Activated CD4-positive, alpha-beta T cell treated with anti-CD3 and anti-CD28 coated beads, Interleukin-2, amount 50 U/mL, for 1 hour (primary cell): ENCODE results near the gene TANGO2.

Experiments used
- DNase-seq: peaks from one replicate; pipeline ENCODE4 v3.0.0-alpha.2; 2020

TANGO2 gene

DNA sequence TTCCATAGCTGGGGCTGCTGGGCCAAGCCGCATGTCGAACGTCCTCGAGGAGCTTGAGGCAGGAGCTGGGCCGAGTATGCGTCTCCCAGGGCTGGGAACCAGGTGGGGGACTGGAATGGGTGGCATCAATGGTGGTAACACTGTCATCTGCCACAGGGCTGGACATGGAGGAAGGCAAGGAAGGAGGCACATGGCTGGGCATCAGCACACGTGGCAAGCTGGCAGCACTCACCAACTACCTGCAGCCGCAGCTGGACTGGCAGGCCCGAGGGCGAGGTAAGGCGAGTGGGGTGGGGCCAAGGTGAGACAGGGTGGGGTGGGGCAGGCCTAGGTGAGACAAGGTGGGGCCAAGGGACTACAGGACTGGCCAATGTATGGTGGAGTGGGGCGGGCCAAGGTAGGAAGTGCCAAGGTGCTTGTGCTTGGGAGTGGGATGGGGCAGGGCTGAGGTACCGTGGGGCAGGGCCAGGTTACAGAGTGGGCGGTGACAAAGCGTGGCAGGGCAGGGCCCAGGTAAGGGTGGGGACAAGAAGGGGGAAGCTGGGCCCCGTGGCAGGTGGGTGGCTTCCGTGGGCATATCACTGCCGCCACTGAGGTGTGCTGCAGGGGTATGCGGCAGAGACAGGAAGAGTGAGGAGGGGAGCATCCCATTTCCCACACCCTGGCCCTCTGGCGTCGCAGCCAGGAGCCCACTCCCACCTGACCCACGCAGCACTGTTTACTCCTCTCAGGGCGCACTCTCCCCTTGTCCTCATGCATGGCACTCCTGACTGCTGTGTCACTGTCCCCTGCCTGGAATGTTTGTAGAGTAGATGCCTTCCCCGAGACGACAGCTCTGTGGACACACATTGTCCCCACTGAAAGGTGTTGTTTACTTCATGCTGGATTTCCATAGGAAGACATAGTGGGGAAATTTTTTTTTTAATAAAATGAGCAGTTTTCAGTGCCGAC lies 31.7 kb downstream of the TANGO2 start:
- no peak for DNase-seq

DNA sequence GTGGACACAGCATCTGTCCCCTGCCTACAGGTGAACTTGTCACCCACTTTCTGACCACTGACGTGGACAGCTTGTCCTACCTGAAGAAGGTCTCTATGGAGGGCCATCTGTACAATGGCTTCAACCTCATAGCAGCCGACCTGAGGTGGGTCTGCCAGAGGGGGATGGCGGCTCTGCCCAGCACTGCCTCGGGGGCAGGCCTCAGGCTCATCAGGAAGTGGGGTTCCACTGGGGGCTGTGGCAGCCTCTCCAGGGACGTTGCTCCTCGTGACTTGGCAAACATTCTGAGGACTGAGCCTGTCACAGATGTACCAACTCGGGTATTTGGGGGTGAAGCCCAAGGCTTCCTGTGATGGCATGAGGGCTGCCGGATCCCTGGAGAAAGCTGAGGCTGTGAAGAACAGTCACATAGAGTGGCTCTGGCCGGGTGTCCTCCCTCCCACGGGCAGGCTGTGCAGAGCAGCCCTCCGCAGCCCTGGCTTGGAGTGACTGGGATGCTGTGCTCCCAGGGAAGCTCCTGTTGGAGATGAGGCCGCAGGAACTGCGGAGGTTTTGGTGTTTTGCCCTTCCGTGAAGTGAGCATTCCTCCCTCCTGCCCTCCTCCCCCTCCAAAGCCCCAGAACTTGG lies 32.6 kb downstream of the TANGO2 start:
- no peak for DNase-seq

DNA sequence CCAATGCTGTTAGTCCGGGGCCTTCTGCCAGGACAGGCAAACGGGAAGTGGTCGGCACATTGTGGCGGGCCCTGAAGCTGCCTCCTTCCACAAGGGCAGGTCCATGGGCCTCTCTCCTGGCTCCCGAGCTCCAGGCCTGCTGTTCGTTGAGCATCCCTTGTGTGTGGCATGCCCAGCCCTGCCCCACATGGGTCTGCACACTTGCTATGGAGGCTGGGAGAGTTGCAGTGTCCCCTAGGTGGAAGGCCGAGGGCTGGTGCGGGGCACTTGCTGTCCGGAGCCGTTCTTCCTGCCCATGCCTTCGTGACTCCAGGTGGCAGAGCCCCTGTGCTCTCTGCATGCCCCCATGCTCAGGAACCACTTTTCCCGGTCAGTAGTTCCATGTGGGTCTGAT lies 33.1 kb downstream of the TANGO2 start:
- no peak for DNase-seq

DNA sequence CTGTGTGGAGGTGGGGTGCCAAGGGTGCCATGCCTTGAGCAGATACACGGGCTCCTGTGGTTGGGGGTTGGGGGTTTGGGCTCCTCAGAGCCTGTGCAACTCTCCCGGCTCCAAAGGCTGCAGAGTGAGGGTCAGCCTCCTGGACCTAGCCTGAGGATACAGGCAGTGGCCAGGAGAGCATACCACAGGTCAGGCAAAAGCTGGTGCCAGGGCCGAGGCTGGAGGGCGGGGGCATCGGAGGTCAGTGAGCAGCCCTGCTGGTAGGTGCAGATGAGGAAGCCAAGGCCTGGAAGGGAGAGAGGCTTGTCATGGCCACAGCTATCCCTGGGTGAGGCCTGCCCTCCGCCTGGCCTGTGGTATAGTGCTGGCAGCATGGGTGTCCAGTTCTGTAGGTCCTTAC lies 33.6 kb downstream of the TANGO2 start:
- DNase-seq: no peak

DNA sequence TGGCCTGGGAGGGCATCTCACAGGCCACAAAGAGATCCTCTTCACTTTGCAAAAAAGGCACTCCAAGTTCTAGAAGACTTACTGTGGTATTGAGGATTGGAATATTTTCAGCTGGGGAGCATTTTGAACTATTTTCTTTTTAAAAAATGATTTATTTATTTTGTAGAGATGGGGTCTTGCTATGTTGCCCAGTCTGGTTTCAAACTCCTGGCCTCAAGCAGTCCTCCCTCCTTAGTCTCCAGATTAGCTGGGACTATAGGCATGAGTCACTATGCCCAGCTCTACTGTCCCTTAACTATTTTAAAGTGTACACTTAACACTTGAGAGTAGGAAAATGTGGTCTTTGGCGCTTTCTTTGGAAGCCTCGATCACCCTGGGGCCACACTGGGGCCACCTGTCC lies 34.2 kb downstream of the TANGO2 start:
- DNase-seq: no peak

DNA sequence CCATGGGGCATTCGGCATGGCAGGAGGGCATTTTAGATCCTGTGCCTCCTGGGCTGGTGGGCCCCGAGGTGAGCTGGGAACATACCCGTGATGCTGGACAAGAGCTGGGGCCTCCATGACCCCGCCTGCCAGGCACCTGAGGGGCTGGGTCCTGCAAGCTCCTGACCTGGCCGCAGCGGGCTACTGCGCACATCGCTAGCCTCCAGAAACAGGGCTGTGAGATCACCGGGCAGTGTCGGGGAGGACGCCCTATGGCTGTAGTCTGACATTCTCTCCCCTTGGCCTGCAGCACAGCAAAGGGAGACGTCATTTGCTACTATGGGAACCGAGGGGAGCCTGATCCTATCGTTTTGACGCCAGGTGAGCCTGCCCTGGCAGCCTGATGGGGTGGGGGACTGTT lies 34.7 kb downstream of the TANGO2 start:
- DNase-seq: no peak

DNA sequence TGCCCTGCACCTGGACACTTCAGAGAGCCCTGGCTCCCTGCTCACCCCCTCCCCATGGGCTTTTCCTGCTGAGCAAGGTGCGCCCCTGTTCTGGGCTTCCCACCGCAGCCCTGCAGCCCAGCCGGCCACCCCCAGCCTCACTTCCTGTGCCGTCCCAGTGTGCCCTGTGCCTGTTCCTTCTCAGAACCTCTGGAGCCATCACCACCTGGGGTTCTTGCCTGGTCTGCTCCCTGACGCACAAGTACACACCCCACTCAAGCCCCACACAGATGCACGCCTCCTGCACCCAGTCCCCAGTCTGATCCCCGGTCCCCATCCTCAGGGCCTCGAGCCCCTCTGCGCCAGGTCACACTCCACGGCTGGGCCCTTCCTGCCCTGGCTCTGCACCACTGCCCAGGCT lies 35.3 kb downstream of the TANGO2 start:
- DNase-seq: no peak

DNA sequence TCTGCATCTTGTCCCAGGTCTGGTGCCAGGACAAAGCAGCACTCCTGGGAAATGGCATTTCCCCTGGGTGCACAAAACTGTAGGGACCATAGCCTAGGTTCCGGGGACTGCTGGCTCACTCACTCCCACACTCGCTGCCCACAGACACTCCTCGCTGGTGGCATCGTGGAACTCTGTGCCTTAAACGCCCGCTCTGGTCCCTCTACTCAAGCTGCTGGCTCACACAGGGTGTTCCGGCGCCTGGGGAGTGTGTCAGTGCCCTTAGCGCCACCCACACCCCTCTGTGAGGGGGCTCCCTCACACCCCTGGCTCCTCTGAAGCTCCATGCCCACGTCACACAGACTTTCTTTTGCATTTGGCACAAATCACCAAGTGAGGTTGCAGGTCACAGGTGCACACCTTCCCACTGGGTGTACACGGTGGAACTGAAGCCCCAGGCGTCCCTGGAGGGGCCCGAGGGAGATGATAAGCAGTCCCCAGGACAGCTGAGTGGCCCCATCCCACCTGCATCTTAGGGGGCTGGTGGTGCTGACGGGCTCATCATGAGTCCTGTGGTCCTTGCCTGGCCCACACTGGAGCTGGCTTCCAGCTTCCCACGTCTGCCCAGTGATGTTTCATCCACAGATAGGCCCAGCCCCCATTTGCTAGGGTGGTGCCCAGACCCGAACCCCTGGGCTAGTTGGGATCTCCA lies 35.9 kb downstream of the TANGO2 start:
- DNase-seq: no peak

DNA sequence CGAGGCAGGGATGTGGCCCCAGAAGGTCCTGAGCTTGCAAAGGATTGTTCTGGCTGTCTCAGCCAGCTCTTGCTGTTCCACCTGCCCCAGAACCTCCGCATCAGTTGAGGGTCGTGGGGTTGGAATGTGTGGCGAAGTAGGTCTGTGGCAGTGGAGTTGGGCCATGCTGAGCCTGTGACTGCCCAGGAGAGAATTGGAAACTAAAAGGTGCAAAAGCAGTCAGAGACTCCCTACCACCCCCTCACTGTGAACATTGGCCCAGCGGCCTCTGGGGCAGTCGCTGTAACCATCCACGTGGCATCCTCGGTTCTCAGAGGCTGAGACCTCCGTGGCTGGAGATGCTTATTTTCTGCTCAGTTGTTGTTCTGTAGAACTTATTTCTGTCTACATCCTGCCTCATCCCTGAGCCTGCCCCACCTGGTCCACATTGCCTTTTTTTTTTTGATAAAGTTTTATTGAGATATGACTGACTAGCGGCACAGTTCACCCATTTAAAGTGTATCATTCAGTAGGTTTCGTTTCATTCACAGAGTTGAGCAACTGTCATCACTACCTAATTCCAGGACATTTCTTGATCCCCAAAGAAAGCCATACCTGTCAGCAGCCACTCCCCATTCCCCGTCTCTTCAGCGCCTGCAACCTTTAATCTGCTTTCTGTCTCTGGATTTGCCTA lies 36.8 kb downstream of the TANGO2 start:
- DNase-seq: no peak

DNA sequence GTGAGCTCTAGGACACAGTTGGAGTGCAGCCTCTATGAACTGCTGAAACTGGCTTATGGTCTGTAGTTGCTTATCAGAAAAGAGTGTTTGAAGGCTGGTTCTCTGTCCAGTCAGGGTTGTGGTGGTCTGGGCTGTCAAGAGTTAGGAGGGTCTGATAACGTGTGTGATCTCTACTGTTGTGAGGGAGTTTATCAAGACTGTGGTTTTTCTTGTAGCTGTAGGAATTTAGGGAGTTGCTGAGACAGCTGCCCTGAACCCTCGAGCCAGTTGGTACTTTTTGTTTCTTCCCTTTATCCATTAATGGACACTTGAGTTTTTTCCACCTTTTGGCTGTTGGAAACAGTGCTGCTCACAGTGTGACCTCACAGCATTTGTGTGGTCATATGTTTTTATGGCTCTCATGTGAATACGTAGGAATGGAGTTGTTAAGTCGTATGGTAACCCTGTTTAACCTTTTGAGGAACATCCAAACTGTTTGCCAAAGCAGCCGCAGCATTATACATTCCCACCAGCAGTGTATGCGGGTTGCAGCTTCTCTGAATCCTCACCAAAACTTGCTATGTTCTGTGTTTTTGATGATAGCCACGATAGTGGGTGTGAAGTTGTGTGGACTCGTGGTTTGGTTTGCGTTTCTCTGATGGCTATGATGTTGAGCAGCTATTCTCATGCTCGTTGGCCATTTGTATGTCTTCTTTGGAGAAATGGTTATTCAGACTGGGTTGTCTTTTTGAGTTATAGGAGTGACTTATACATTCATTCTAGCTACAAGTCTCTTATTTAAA lies 38.3 kb downstream of the TANGO2 start:
- no peak for DNase-seq

DNA sequence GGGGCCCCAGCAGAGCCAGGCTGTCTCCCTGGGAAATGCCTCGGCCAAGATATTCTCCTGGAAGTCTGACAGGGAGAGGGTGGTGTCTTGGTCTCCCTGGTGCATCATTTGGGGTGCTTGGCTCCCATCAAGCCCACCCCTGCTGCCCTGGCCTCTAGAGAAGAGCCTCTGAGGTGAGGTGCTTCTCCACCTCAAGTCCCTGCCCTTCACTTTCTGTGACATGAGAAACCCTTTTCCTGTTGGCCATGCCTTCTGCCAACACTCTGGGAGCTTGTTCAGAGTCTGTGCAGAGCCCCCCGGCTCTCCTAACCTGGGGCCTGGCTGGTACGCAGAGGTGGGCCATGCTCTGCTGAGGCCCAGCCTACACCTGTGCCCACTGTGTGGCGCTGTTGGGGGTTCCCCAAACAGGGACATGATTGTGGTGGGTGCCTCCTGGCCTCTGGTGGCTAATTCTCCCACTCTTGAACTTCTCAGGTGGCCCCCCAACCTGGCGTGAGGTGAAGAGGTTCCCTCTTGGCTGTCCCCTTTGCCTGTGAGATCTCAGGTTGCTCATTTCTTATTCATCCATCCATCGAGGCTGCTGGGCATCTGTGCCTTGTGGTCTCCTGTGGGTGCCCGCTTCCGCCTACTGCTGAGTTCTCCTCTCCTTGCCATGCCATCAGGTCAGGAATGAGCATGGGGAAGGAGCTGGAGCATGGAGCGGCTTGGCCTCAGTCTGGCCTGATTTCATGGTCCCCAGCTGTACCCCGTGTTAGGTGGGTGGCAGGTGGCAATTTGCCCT lies 40.0 kb downstream of the TANGO2 start:
- DNase-seq: no peak

DNA sequence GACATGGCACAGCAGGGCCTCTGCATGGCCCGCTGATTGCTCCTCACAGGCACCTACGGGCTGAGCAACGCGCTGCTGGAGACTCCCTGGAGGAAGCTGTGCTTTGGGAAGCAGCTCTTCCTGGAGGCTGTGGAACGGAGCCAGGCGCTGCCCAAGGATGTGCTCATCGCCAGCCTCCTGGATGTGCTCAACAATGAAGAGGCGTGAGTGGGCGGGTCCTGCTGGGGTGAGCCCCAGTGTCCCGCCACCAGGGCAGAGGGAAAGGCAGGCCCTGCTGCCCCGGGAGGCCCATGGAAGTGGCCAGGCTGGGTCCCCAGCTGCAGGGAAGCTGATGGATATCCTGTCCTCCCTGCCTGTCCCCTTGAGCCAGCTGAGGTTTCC lies 40.6 kb downstream of the TANGO2 start:
- no peak for DNase-seq

DNA sequence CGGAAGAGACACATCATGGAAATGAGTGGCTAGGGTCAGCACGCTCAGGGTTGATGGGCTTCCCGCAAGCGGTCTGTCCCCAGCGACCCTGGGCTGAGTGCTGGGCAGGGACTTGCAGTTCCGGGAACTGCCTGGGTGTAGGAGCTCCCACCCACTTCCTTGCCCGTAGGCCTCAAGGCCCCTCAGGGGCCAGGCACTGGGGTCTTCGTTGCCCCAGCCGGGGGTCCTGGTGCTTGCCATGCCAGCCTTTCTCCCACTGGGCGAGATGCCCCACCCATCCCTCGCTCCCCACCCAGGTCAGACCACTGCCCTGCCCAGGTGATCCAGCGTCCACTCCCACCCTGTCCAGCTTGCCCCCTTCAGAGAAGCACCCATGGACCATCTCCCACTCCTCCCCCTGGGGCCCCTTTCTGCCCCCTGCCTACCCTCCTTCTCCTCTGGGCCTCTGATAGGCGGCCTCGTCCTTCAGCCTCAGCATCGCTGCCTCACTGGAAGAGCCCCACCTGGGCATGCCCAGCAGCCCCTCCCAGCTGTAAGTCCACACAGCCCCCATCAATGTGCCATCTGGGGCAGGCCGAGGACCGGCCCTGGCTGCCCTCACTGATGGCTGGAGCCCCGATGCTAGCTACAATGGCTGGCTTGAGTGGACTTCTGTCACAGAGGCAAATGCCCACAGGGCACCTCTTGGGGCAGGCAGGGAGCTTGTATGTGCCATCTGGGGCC lies 41.3 kb downstream of the TANGO2 start:
- no peak for DNase-seq

DNA sequence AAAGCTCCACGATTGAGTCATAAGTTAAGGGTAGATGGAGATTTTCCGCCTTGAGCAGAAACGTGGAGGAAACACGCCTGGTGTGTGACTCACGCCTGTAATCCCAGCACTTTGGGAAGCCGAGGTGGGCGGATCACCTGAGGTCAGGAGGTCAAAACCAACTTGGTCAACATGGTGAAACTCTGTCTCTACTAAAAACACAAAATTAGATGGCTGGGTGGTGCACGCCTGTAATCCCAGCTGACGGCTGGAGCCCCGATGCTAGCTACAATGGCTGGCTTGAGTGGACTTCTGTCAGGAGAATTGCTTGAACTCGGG lies 41.8 kb downstream of the TANGO2 start:
- DNase-seq: no peak

DNA sequence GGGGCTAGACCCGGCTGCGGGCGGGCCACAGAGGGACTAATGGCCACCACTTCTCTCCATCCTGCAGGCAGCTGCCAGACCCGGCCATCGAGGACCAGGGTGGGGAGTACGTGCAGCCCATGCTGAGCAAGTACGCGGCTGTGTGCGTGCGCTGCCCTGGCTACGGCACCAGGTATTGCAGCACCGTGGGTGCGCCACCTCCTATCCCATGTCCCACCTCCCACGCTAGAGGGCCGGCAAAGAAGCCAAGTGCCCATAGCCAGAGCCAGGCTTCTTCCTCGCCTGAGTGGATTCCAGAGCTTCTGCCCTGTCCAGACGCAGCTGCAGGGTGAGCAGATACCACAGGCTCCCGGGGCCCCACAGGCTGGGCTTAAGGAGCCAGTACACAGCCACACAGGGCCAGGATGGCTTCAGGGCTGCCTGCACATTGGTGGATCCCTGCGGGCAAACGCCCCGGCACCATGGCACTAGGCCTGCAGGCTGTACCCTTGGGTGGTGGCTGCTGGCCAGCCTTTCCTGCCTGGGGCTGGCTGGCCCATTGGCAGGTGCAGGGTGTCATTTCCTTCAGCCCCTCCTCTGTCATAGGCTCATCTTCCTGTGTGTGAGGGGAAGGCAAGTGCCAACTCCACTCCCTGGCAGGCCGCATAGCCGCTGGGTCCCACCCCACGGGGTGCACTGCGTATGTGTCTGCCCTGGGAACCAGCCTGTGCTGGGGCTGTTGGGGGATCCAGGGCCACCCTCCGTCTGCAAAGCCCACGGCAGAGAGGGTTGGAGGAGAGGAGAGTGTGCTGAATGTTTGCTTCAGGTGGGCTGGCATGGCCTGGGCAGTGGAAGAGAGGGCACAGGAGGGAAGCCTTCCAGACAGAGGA lies 42.6 kb downstream of the TANGO2 start:
- no peak for DNase-seq

DNA sequence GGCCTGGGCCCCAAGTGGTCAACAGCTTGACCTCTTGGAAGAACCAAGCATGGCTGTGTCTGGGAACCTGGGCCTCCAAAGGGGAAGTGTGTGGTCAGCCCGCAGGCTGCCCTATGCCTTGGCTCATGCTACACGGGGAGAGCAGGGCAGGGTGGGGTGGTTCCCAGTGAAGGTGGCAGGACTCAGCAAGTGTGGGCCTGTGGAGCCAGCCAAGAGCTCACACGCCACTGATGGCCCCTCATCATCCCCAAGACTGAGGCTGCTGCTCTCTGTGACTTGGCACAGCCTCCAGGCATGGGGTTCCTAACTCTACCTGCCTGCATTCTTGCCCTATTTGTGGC lies 43.2 kb downstream of the TANGO2 start:
- DNase-seq: no peak

DNA sequence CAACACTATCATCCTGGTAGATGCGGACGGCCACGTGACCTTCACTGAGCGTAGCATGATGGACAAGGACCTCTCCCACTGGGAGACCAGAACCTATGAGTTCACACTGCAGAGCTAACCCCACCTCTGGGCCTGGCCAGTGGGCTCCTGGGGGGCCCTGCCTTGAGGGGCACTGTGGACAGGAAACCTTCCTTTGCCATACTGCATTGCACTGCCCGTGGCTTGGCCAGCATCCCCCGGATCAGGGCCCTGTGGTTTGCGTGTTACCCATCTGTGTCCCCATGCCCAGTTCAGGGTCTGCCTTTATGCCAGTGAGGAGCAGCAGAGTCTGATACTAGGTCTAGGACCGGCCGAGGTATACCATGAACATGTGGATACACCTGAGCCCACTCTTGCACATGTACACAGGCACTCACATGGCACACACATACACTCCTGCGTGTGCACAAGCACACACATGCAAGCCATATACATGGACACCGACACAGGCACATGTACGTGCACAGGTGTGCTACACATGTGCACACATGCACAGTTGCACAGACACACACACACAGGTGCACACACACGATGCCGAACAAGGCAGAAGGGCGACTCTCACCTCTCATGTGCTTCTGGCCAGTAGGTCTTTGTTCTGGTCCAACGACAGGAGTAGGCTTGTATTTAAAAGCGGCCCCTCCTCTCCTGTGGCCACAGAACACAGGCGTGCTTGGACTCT lies 43.8 kb downstream of the TANGO2 start:
- DNase-seq: no peak

DNA sequence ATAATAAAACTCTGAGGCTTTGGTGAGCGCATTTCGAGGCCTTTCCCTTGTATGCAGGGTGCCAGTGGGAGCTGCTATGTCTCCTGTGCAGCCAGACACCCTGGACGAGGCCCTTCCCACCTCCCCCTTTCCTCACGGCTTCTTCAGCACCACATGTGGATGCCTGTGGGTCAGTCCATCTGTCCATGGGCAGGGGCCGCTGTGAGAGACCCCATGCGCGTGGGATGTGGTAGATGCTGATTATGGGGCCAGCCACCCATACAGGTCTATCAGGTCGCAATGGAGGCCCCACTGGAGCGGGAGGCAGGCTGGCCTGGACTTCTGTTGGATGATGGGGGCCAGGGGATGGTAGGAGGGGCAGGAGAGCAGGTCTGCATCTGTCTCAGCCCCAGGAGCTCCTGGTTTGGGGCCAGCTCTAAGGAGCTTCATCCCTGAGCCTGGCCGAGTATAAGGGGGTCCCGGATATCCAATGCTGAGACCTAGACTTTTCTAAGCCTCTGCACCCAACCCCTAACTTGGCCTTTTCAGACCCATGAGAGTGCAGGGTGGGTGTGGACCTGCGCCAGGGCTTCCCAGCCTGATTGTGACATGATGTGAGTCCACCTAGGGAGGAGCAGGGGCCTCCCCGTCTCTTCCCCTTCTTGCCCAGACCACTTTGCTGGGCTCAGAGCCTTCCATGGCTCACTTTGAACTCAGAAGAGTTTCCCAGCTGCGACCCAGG lies 45.1 kb downstream of the TANGO2 start:
- DNase-seq: no peak
